ENCODE measurements around the gene ARMH4.

DNA sequence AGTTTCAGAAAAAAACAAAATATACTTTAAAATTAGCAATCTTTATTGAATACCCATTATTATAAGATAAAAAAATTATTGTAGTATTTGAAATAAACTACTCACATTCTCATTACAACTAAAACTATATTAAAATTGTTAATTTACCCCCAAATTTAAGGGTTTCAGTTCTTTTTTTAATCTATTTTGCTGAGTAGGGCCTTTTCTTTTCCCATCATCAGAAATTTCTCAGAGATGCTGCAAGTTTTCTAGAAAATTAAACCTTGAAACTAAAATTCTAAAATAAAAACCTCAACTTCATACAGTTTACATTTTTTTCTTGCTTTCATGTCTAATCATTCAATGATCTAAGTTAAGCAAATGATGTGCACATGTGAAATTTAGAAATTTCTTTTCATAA lies 10.1 kb downstream of the ARMH4 start:
- no peak for TF ChIP-seq POLR2A (IDR thresholded peaks at IDR 0.05)
- TF ChIP-seq, protein P1, sequence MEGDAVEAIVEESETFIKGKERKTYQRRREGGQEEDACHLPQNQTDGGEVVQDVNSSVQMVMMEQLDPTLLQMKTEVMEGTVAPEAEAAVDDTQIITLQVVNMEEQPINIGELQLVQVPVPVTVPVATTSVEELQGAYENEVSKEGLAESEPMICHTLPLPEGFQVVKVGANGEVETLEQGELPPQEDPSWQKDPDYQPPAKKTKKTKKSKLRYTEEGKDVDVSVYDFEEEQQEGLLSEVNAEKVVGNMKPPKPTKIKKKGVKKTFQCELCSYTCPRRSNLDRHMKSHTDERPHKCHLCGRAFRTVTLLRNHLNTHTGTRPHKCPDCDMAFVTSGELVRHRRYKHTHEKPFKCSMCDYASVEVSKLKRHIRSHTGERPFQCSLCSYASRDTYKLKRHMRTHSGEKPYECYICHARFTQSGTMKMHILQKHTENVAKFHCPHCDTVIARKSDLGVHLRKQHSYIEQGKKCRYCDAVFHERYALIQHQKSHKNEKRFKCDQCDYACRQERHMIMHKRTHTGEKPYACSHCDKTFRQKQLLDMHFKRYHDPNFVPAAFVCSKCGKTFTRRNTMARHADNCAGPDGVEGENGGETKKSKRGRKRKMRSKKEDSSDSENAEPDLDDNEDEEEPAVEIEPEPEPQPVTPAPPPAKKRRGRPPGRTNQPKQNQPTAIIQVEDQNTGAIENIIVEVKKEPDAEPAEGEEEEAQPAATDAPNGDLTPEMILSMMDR (IDR thresholded peaks at IDR 0.05 in 4 of 5, conservative IDR thresholded peaks at IDR 0.05 in 1 of 5), result no peak
